DOHH2 (cell line): ENCODE results near the gene PKD2.

ENCODE experiments used
- EZH2phosphoT487 ChIP-seq: fragments of 200-600 bp; sonication (generic); IDR thresholded peaks from 2 replicates; pipeline ENCODE4 v1.6.1; 2017; ENCODE audit warnings: borderline replicate concordance, mild to moderate bottlenecking, antibody characterized with exemption, low read length, moderate library complexity, mixed read lengths
- TF ChIP-seq, protein P1 (sequence below): fragments of 200-600 bp; sonication (generic); IDR thresholded peaks from one replicate; pipeline ENCODE4 v1.5.1; 2014; ENCODE audit warnings: antibody characterized with exemption, mild to moderate bottlenecking, low read depth, low read length; ENCODE audit not compliant: poor library complexity, severe bottlenecking

- TF ChIP-seq, protein P1, sequence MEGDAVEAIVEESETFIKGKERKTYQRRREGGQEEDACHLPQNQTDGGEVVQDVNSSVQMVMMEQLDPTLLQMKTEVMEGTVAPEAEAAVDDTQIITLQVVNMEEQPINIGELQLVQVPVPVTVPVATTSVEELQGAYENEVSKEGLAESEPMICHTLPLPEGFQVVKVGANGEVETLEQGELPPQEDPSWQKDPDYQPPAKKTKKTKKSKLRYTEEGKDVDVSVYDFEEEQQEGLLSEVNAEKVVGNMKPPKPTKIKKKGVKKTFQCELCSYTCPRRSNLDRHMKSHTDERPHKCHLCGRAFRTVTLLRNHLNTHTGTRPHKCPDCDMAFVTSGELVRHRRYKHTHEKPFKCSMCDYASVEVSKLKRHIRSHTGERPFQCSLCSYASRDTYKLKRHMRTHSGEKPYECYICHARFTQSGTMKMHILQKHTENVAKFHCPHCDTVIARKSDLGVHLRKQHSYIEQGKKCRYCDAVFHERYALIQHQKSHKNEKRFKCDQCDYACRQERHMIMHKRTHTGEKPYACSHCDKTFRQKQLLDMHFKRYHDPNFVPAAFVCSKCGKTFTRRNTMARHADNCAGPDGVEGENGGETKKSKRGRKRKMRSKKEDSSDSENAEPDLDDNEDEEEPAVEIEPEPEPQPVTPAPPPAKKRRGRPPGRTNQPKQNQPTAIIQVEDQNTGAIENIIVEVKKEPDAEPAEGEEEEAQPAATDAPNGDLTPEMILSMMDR: no peak
- no peak for TF ChIP-seq EZH2phosphoT487
Observed at GRCh38 chr4:87974856-87975462, 32.5 kb upstream of the PKD2 start.
